ENCODE measurements around the gene PRCC.

Gene PRCC

GRCh38 chr1:156767101-156767878 is at the start of gene PRCC:
Gene PRCC (plus strand): TSS chr1:156767535. CDS start chr1:156767772, 237 bp downstream.
- DNase-seq = peak; percentile 98 to 99

- no peak for DNase-seq
Measured at GRCh38 chr1:156721131-156721530, 46.2 kb upstream of the PRCC start.

GRCh38 chr1:156721535-156721934 is 45.8 kb upstream of the PRCC start:
- no peak for DNase-seq

GRCh38 chr1:156725683-156726280 is 41.6 kb upstream of the PRCC start:
- DNase-seq = peak; percentile 57 to 82

- peak in 1 of 2 experiments; percentile 43 for DNase-seq
Measured at GRCh38 chr1:156726549-156727226, 40.6 kb upstream of the PRCC start.

GRCh38 chr1:156727492-156727891 is 39.8 kb upstream of the PRCC start:
- DNase-seq = no peak

GRCh38 chr1:156727926-156728598 is 39.3 kb upstream of the PRCC start, which contains the start of gene METTL25B:
Gene METTL25B (plus strand): TSS chr1:156728469. CDS start chr1:156729105, 636 bp downstream.
- DNase-seq = peak; percentile 77 to 86

- peak; percentile 95 to 97 for DNase-seq
Measured at GRCh38 chr1:156728599-156729462, 38.5 kb upstream of the PRCC start, which contains the start of gene ISG20L2. Gene ISG20L2 (minus strand): TSS chr1:156728766. CDS start chr1:156727652, 1,114 bp downstream.

- DNase-seq = no peak
Measured at GRCh38 chr1:156733989-156734584, 33.2 kb upstream of the PRCC start.

- no peak for DNase-seq
Measured at GRCh38 chr1:156738407-156738806, 28.9 kb upstream of the PRCC start.

- DNase-seq = no peak
Measured at GRCh38 chr1:156738916-156739315, 28.4 kb upstream of the PRCC start.

GRCh38 chr1:156740237-156740740 is 27.0 kb upstream of the PRCC start:
- no peak for DNase-seq

- peak; percentile 99 for DNase-seq
Measured at GRCh38 chr1:156740741-156741480, 26.4 kb upstream of the PRCC start, which contains the start of gene MRPL24. Gene MRPL24 (minus strand): TSS chr1:156741088. CDS start chr1:156738704, 2,384 bp downstream.

GRCh38 chr1:156741481-156741983 is 25.8 kb upstream of the PRCC start:
- DNase-seq = no peak

GRCh38 chr1:156742017-156742416 is 25.3 kb upstream of the PRCC start:
- DNase-seq = no peak

GRCh38 chr1:156742801-156743200 is 24.5 kb upstream of the PRCC start:
- no peak for DNase-seq

- no peak for DNase-seq
Measured at GRCh38 chr1:156743367-156744302, 23.7 kb upstream of the PRCC start.

- no peak for DNase-seq
Measured at GRCh38 chr1:156744344-156744743, 23.0 kb upstream of the PRCC start.

Measured in NCI-H1930 (cell line).